K562 (cell line): ENCODE measurements around the gene IL24. TPM values are rescaled to one million over a fixed set of nuclear protein-coding genes. Genes with fewer than 3 reads are reported as not detected.

ENCODE experiments used
- ATAC-seq: fragments of 200-7000 bp; cut with Tn5 transposase; 3 replicates; pipeline ENCODE4 v1.9.1; 2020; ENCODE audit warnings: moderate library complexity
- BruUV-seq: library from RNA; stranded (reverse); fragments of 400-500 nt; replicated peaks from 2 replicates; lab custom pipeline; 2021; lab: Mats Ljungman, UMichigan
- CTCF ChIA-PET: fragments of 300-600 bp; formaldehyde crosslinking; extraction: SDS; loops from one replicate; lab custom pipeline; 2021; ENCODE audit warnings: low intra/inter-chr PET ratio; lab: Yijun Ruan, JAX
- POLR2A ChIA-PET: fragments of 300-600, 350-650 bp; sonication (Branson Sonifier 250); formaldehyde crosslinking; extraction: SDS; loops from one replicate; lab custom pipeline; 2021; ENCODE audit warnings: antibody characterized with exemption, inconsistent platforms; lab: Yijun Ruan, JAX
- DNase-seq, 4 experiments: peaks; one replicate each; pipeline versions ENCODE4 v3.0.0 to v3.0.0-alpha.2; 2011 to 2018; ENCODE audit warnings: low spot score in 3 of 4, mixed read lengths in 3 of 4; ENCODE audit errors: extremely low read depth in 1 of 4
- FAIRE-seq: peaks from 2 replicates; lab custom pipeline; 2011; peaks lifted over from hg19 to GRCh38; lab: Jason Lieb, UNC
- H2AFZ ChIP-seq: 2 replicates; pipeline ENCODE4 v1.6.0; 2011; ENCODE audit warnings: low read depth, low read length, control low read depth, inconsistent platforms
- H3K27ac ChIP-seq: fragments of 200-600 bp; 3 replicates; pipeline ENCODE4 v1.8.0; 2011; ENCODE audit warnings: low read depth, mild to moderate bottlenecking, control low read depth, inconsistent platforms, low read length, moderate library complexity, mixed read lengths; ENCODE audit errors: extremely low read depth
- H3K27me3 ChIP-seq, 2 experiments: fragments of 300-600 bp in 1 of 2; 2 replicates in 1 of 2; 3 replicates in 1 of 2; pipeline versions ENCODE4 v1.6.0 to v1.8.0; 2011; ENCODE audit warnings: inconsistent platforms in 2 of 2, low read length in 2 of 2, mild to moderate bottlenecking in 1 of 2, mixed read lengths in 1 of 2, moderate library complexity in 1 of 2; ENCODE audit not compliant: control insufficient read depth in 2 of 2, insufficient read depth in 2 of 2
- H3K36me3 ChIP-seq: fragments of 300-600 bp; 3 replicates; pipeline ENCODE4 v1.8.0; 2011; ENCODE audit warnings: mild to moderate bottlenecking, low read length, inconsistent platforms; ENCODE audit not compliant: control insufficient read depth, insufficient read depth
- H3K4me1 ChIP-seq, 2 experiments: fragments of 200-600 bp in 1 of 2; replicated peaks in 1 of 2; 2 replicates in 1 of 2; 3 replicates in 1 of 2; pipeline versions ENCODE4 v1.5.1 to v1.8.0; 2011; ENCODE audit warnings: inconsistent platforms in 2 of 2, low read length in 2 of 2, mild to moderate bottlenecking in 1 of 2, mixed read lengths in 1 of 2, moderate library complexity in 1 of 2; ENCODE audit not compliant: control insufficient read depth in 2 of 2, insufficient read depth in 2 of 2
- H3K4me2 ChIP-seq: 2 replicates; pipeline ENCODE4 v1.6.1; 2011; ENCODE audit warnings: low read length, control low read depth, inconsistent platforms, mixed read lengths; ENCODE audit not compliant: insufficient read depth
- H3K4me3 ChIP-seq: fragments of 200-600 bp; sonication (generic), shearing (Covaris generic); 2 replicates; pipeline ENCODE4 v1.5.1; 2016; ENCODE audit warnings: control low read depth, inconsistent platforms
- H3K79me2 ChIP-seq: fragments of 200-600 bp; 3 replicates; pipeline ENCODE4 v1.8.0; 2011; ENCODE audit warnings: low read length, inconsistent platforms; ENCODE audit not compliant: control insufficient read depth, insufficient read depth
- H3K9ac ChIP-seq, 2 experiments: 2 replicates each; pipeline versions ENCODE4 v1.6.0 to v1.6.1; 2011; ENCODE audit warnings: low read depth in 2 of 2, low read length in 2 of 2, control low read depth in 1 of 2, inconsistent platforms in 1 of 2, mild to moderate bottlenecking in 1 of 2, mixed read lengths in 1 of 2; ENCODE audit not compliant: insufficient read depth in 1 of 2
- H3K9me1 ChIP-seq: one replicate; pipeline ENCODE4 v1.6.0; 2011; ENCODE audit warnings: inconsistent platforms, mild to moderate bottlenecking, low read length, moderate library complexity; ENCODE audit not compliant: control insufficient read depth, insufficient read depth
- H3K9me3 ChIP-seq: replicated peaks from 2 replicates; pipeline ENCODE4 v1.5.1; 2011; ENCODE audit warnings: low read depth, low read length, inconsistent platforms; ENCODE audit not compliant: control insufficient read depth, insufficient read depth
- H4K20me1 ChIP-seq: replicated peaks from 2 replicates; pipeline ENCODE4 v1.6.1; 2011; ENCODE audit warnings: low read length, inconsistent platforms, mixed read lengths; ENCODE audit not compliant: control insufficient read depth, insufficient read depth
- EP400 ChIP-seq: fragments of 450-650 bp; IDR thresholded peaks from 2 replicates; pipeline ENCODE4 v1.6.1; 2017; ENCODE audit warnings: antibody characterized with exemption, mild to moderate bottlenecking, moderate library complexity
- ESRRB ChIP-seq: fragments of 250-450 bp; sonication (Bioruptor Pico); IDR thresholded peaks from 2 replicates; pipeline ENCODE4 v1.5.0; 2020; ENCODE audit warnings: mild to moderate bottlenecking, moderate library complexity, borderline replicate concordance
- MTF1 ChIP-seq: fragments of 250-450 bp; sonication (Bioruptor Pico); IDR thresholded peaks from 2 replicates; pipeline ENCODE4 v1.9.0; 2021; ENCODE audit warnings: moderate library complexity, mild to moderate bottlenecking, inconsistent platforms, borderline replicate concordance
- TAF1 ChIP-seq: IDR thresholded peaks from 2 replicates; pipeline ENCODE4 v1.6.1; 2011; ENCODE audit warnings: mild to moderate bottlenecking, low read length, moderate library complexity; ENCODE audit not compliant: insufficient read depth, control insufficient read depth, severe bottlenecking; ENCODE audit errors: extremely low read depth
- ZNF311 ChIP-seq: fragments of 250-450 bp; sonication (Bioruptor Pico); IDR thresholded peaks from 2 replicates; pipeline ENCODE4 v1.4.0; 2020; ENCODE audit warnings: mild to moderate bottlenecking, moderate library complexity
- WGBS: fragments of 100-300 bp; shearing (Covaris generic); methylation state at CpG from one replicate; pipeline ENCODE4 v1.1.6; 2016; ENCODE audit warnings: low coverage, mixed read lengths; ENCODE audit not compliant: insufficient coverage; ENCODE audit errors: missing lambda C conversion rate; 5-methylcytosine and 5-hydroxymethylcytosine counted together
- in situ Hi-C: fragments of 300-500 bp; cut with MboI; formaldehyde crosslinking; loops from 4 replicates; pipeline ENCODE4 v1.15.0; 2018; ENCODE audit warnings: inconsistent platforms, mixed read lengths
- intact Hi-C: fragments of 100-400 bp; cut with micrococcal nuclease; formaldehyde crosslinking; loops from 2 replicates; pipeline ENCODE4 v1.14.2; 2022
- polyA plus RNA-seq, 8 experiments: library from polyadenylated mRNA; depleted of rRNA in 4 of 8; stranded (reverse) in 5 of 8; unstranded in 3 of 8; fragments of >200 nt; fragmentation: Nextera tagmentation in 2 of 8; fragmentation: Illumina TruSeq in 1 of 8; extraction: Ambion mirVana in 2 of 8; extraction: Trizol in 1 of 8; gene quantifications; 2 replicates each; pipeline versions ENCODE4 v1.2.1 to v1.2.3, GENCODE V29; 2011 to 2014; ENCODE audit warnings: inconsistent platforms in 1 of 8, missing spikeins in 1 of 8
- total RNA-seq, 7 experiments: library from RNA; depleted of rRNA in 6 of 7; stranded (reverse); fragments of >200 nt in 6 of 7; fragmentation: Illumina TruSeq in 2 of 7; extraction: Trizol in 2 of 7; gene quantifications; 2 replicates each; pipeline versions ENCODE4 v1.2.1 to v1.2.3, GENCODE V29; 2011 to 2021; ENCODE audit warnings: low replicate concordance in 1 of 7
- TF ChIP-seq, protein P1 (sequence below): fragments of 250-450 bp; sonication (Bioruptor Pico); IDR thresholded peaks from 2 replicates; pipeline ENCODE4 v1.8.0; 2022; ENCODE audit warnings: inconsistent platforms, mild to moderate bottlenecking, moderate library complexity, borderline replicate concordance
- TF ChIP-seq, protein P2 (sequence below): fragments of 450-650 bp; IDR thresholded peaks from 2 replicates; pipeline ENCODE4 v1.6.1; 2017; ENCODE audit warnings: mild to moderate bottlenecking, moderate library complexity
- TF ChIP-seq, protein P3 (sequence below), 2 experiments: fragments of 450-650 bp in 1 of 2; IDR thresholded peaks; 2 replicates each; pipeline ENCODE4 v1.6.1; 2011 to 2017; ENCODE audit warnings: low read depth in 2 of 2, antibody characterized with exemption in 1 of 2, borderline replicate concordance in 1 of 2, low read length in 1 of 2, mild to moderate bottlenecking in 1 of 2, mixed read lengths in 1 of 2; ENCODE audit not compliant: control insufficient read depth in 1 of 2

Gene IL24
- total and polyA plus RNA-seq, 9 of the 15 experiments (the other 6 are each of a cell fraction or from before 2014, with no cell fraction given) = 0.04 to 0.19 TPM; not detected in 7

DNA sequence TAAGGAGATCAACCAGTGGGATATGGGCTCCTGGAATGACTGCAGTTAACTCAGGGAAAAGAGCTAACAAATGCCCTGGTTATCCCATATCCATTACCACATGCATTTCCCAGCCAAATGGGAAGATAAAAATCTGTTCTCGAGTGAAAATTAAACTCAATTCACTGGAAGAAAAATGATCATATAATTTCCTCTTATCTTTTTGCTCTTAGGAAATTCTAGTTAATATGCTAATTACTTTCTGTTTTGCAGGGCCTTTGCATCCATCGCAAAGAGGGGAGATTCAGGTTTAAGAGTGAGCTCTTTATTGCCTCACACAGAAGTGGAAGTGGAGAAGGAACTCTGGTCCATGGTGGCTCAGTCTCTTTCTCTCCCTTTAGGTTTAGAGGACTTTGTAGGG, 3.9 kb upstream of the IL24 start:
- ChIA-PET POLR2A (interaction anchor here (1.5 kb wide), 1 partner anchor 9 kb away, joined by 6 read pairs; no protein-coding TSS in a partner anchor), CTCF (no interaction called here)
- FAIRE-seq = no peak
- Histone ChIP-seq H3K79me2 (no peaks in the 10 kb centered on the region), H4K20me1 (no peaks in the 10 kb centered on the region), H3K4me1 (peaks cover 0 to 12% of the 10 kb centered on the region in 2 experiments; a peak in 4 of 5 replicates), H3K4me3 (no peak overlapping the region), H2AFZ (no peak overlapping the region), H3K4me2 (no peak overlapping the region), H3K9me3 (no peaks in the 10 kb centered on the region), H3K9me1 (no peaks in the 10 kb centered on the region), H3K9ac (no peak overlapping the region), H3K36me3 (no peaks in the 10 kb centered on the region), H3K27me3 (peaks cover 44 to 54% of the 10 kb centered on the region in 2 experiments), H3K27ac (no peak overlapping the region)
- WGBS = 0% methylated on average over 2 of the region's 2 CpGs
- no TSS peak for BruUV-seq
- intact Hi-C loops (no loop called here), in situ Hi-C loops (no loop called here)
- no peak for DNase-seq
- ATAC-seq = no peak
- no peak for TF ChIP-seq ESRRB
- TF ChIP-seq TAF1 = no peak
- no peak for TF ChIP-seq MTF1 (CRISPR knock-in tag)
- TF ChIP-seq EP400 = no peak
- no peak for TF ChIP-seq ZNF311 (CRISPR knock-in tag)

DNA sequence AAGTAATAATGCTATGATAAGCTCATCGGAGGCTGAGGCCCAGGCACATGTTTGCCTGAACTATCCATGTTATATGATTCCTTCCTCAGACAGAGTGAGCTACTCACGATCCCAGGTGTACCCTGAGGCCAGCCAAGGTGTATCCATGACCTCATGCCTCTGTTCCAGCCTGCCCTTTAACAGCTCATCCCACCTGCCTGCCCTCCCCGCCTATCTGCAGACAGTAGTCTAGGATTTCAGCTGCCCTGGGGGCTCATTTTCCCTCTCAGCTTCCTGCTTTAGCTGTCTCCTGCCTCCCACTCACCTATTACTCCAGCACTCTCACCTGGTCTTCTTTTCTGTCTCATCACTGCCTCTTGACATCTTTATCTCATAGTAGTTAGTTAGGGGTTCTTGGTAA, 1.9 kb upstream of the IL24 start:
- no peak overlapping the region for H3K4me2 ChIP-seq
- ChIA-PET CTCF (no interaction called here), POLR2A (interaction anchor here (0.7 to 1.5 kb wide), 4 partner anchors 9 to 156 kb away, joined by 3 to 7 read pairs (median 4); no protein-coding TSS in a partner anchor)
- H3K9me1 ChIP-seq = no peaks in the 10 kb centered on the region
- no TSS peak for BruUV-seq
- H3K79me2 ChIP-seq = no peaks in the 10 kb centered on the region
- peaks cover 56 to 68% of the 10 kb centered on the region in 2 experiments for H3K27me3 ChIP-seq
- intact Hi-C loops (no loop called here), in situ Hi-C loops (no loop called here)
- H3K9me3 ChIP-seq = no peaks in the 10 kb centered on the region
- H3K9ac ChIP-seq = no peak overlapping the region
- ATAC-seq (no peak), DNase-seq (no peak), FAIRE-seq (no peak)
- H3K36me3 ChIP-seq = no peaks in the 10 kb centered on the region
- no peak overlapping the region for H3K4me3 ChIP-seq
- no peak overlapping the region for H3K27ac ChIP-seq
- peaks cover 0 to 8% of the 10 kb centered on the region in 2 experiments; a peak in 4 of 5 replicates for H3K4me1 ChIP-seq
- H2AFZ ChIP-seq = no peak overlapping the region
- H4K20me1 ChIP-seq = no peaks in the 10 kb centered on the region
- 0% methylated on average over 3 of the region's 3 CpGs for WGBS
- TF ChIP-seq, protein P1, sequence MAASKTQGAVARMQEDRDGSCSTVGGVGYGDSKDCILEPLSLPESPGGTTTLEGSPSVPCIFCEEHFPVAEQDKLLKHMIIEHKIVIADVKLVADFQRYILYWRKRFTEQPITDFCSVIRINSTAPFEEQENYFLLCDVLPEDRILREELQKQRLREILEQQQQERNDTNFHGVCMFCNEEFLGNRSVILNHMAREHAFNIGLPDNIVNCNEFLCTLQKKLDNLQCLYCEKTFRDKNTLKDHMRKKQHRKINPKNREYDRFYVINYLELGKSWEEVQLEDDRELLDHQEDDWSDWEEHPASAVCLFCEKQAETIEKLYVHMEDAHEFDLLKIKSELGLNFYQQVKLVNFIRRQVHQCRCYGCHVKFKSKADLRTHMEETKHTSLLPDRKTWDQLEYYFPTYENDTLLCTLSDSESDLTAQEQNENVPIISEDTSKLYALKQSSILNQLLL (CRISPR knock-in tag) = no peak
- TF ChIP-seq, protein P2, sequence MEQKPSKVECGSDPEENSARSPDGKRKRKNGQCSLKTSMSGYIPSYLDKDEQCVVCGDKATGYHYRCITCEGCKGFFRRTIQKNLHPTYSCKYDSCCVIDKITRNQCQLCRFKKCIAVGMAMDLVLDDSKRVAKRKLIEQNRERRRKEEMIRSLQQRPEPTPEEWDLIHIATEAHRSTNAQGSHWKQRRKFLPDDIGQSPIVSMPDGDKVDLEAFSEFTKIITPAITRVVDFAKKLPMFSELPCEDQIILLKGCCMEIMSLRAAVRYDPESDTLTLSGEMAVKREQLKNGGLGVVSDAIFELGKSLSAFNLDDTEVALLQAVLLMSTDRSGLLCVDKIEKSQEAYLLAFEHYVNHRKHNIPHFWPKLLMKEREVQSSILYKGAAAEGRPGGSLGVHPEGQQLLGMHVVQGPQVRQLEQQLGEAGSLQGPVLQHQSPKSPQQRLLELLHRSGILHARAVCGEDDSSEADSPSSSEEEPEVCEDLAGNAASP = no peak
- TF ChIP-seq, protein P3, sequence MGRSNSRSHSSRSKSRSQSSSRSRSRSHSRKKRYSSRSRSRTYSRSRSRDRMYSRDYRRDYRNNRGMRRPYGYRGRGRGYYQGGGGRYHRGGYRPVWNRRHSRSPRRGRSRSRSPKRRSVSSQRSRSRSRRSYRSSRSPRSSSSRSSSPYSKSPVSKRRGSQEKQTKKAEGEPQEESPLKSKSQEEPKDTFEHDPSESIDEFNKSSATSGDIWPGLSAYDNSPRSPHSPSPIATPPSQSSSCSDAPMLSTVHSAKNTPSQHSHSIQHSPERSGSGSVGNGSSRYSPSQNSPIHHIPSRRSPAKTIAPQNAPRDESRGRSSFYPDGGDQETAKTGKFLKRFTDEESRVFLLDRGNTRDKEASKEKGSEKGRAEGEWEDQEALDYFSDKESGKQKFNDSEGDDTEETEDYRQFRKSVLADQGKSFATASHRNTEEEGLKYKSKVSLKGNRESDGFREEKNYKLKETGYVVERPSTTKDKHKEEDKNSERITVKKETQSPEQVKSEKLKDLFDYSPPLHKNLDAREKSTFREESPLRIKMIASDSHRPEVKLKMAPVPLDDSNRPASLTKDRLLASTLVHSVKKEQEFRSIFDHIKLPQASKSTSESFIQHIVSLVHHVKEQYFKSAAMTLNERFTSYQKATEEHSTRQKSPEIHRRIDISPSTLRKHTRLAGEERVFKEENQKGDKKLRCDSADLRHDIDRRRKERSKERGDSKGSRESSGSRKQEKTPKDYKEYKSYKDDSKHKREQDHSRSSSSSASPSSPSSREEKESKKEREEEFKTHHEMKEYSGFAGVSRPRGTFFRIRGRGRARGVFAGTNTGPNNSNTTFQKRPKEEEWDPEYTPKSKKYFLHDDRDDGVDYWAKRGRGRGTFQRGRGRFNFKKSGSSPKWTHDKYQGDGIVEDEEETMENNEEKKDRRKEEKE (IDR thresholded peaks at IDR 0.05; ENCODE audit: borderline replicate concordance in 1 of 2, control insufficient read depth in 1 of 2, low read depth in 2 of 2, low read length in 1 of 2) = no peak
